Thymus (tissue), 11 donors: ENCODE measurements around the gene PXMP4. TPM values are rescaled to one million over a fixed set of nuclear protein-coding genes. Genes with fewer than 3 reads are reported as not detected.

Experiments used
- DNase-seq, 9 donors: peaks; one replicate each; pipeline ENCODE4 v3.0.0-alpha.2; 2013; ENCODE audit warnings: low spot score in 9 of 9, low read depth in 6 of 9, missing footprints in 1 of 9
- H3K27ac ChIP-seq, 2 donors: one replicate each; pipeline ENCODE4 v1.5.1; 2013; ENCODE audit warnings: control low read depth in 1 of 2, low read depth in 1 of 2, low read length in 1 of 2, mild to moderate bottlenecking in 1 of 2, moderate library complexity in 1 of 2
- H3K27me3 ChIP-seq, 2 donors: one replicate each; pipeline ENCODE4 v1.5.1; 2013; ENCODE audit warnings: low read length in 1 of 2; ENCODE audit not compliant: control insufficient read depth in 2 of 2, insufficient read depth in 1 of 2
- H3K36me3 ChIP-seq, 2 donors: one replicate each; pipeline ENCODE4 v1.5.1; 2013; ENCODE audit warnings: low read length in 1 of 2, mild to moderate bottlenecking in 1 of 2, moderate library complexity in 1 of 2; ENCODE audit not compliant: control insufficient read depth in 2 of 2, insufficient read depth in 2 of 2
- H3K4me1 ChIP-seq, 2 donors: one replicate each; pipeline ENCODE4 v1.5.1; 2013; ENCODE audit warnings: low read length in 2 of 2; ENCODE audit not compliant: control insufficient read depth in 2 of 2, insufficient read depth in 2 of 2
- H3K4me3 ChIP-seq, 2 donors: one replicate each; pipeline ENCODE4 v1.5.1; 2013; ENCODE audit warnings: low read length in 2 of 2, control low read depth in 1 of 2, mild to moderate bottlenecking in 1 of 2
- H3K9me3 ChIP-seq, 2 donors: one replicate each; pipeline ENCODE4 v1.5.1; 2013; ENCODE audit warnings: low read length in 1 of 2, mild to moderate bottlenecking in 1 of 2; ENCODE audit not compliant: control insufficient read depth in 2 of 2, insufficient read depth in 1 of 2
- WGBS: extraction: QIAGEN DNeasy Blood & Tissue Kit; methylation state at CpG from one replicate; pipeline ENCODE4 v1.1.7; 2013; 5-methylcytosine and 5-hydroxymethylcytosine counted together
- polyA plus RNA-seq: library from polyadenylated mRNA; stranded (reverse); fragments of 200-250 nt; gene quantifications from one replicate; pipeline ENCODE4 v1.2.3, GENCODE V29; 2013
- total RNA-seq: library from RNA; stranded (reverse); fragments of 120-200 nt; gene quantifications from one replicate; pipeline ENCODE4 v1.2.4, GENCODE V29; 2013
- donor health status: healthy.

PXMP4 gene
- total and polyA plus RNA-seq, 2 donors = 3.8 to 4.0 TPM

- over 99% methylated on average over 7 of the region's 7 CpGs for WGBS
Measured at GRCh38 chr20:33739493-33739892, 19.4 kb upstream of the PXMP4 start.

DNA sequence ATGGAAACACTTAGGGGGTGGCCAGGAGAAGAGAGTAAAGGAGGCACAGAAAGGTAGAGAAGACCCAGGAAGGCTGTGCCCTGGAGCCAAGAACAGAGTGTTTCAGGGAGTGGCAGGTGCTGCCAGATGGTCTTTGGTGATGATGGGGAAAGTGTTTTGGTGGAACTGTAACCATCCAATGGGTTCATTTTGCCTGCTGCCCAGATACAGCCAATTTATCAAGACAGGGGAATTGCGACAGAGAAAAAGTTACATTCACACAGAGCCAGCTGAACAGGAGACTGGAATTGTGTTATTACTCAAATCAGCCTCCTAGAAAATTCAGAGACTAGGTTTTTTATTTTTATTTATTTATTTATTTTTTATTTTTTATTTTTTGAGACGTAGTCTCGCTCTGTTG, 16.9 kb upstream of the PXMP4 start:
- over 99% methylated on average over 3 of the region's 3 CpGs for WGBS
- Histone ChIP-seq H3K36me3 (no peaks in the 10 kb centered on the region), H3K27ac (no peak overlapping the region), H3K27me3 (no peaks in the 10 kb centered on the region), H3K4me3 (no peak overlapping the region), H3K9me3 (peaks cover 4 to 22% of the 10 kb centered on the region in 2 donors), H3K4me1 (peaks cover 3 to 22% of the 10 kb centered on the region in 2 donors)
- DNase-seq = no peak

More at GRCh38 chr20:33739493-33739892, 19.4 kb upstream of the PXMP4 start:
- no peak overlapping the region for H3K4me3 ChIP-seq
- DNase-seq = no peak
- H3K36me3 ChIP-seq = no peaks in the 10 kb centered on the region
- peaks cover 4 to 22% of the 10 kb centered on the region in 2 donors for H3K9me3 ChIP-seq
- no peaks in the 10 kb centered on the region for H3K27me3 ChIP-seq
- H3K27ac ChIP-seq = no peak overlapping the region
- no peaks in the 10 kb centered on the region for H3K4me1 ChIP-seq

DNA sequence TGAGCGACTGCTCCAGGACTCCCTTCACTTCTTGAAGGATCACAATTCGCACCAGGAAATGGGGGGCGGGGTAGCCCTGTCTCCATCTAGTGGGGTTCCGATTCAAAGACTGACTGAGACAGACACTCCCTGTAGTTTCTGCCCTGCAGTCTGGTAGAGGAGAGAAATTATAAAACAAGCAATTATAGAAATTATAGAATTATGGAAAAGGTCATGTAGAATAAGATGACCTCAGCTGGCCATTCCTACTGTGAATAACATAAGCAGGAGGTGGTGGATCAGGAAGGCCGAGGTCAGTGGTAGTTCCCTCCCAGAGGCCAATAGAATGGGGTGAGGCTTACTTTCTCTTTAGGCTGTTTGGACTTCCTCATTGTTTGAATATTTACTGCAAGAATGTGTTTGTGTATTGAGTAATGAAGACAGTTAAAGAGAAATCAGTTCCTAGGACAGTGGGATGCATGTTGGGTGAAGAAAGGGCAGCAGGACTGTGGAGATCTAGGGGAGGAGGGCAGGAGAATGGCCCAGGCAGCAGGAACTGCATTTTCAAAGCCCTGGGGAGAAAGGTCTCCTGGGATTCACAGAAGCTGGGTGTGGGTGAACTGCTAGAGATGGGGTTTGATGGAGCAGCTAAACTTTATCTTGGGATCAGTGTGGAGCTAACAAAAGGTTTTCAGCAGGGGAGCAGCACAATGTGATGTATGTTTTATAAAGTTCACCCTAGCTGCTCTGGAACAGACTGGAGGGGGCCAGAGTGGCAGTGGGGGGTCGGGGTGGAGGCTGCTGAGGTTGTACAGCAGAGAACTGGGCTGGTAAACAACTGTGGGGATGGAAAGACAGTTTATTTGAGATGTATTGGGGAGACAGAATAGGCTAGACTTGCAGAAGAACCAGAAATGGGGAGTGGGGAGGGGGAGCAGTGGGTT, 13.8 kb upstream of the PXMP4 start:
- Histone ChIP-seq H3K27ac (peak overlapping the region; percentile 54 to 56), H3K27me3 (no peaks in the 10 kb centered on the region), H3K9me3 (peaks cover 4 to 22% of the 10 kb centered on the region in 2 donors), H3K4me3 (no peak overlapping the region), H3K36me3 (no peaks in the 10 kb centered on the region), H3K4me1 (peaks cover 3 to 28% of the 10 kb centered on the region in 2 donors)
- 66% methylated on average over 6 of the region's 6 CpGs for WGBS
- peak in 1 of 9 donors; percentile 35 for DNase-seq

- H3K4me3 ChIP-seq = peak overlapping the region; percentile 61 to 63
- H3K27ac ChIP-seq = peak overlapping the region; percentile 94 to 96
- H3K36me3 ChIP-seq = no peaks in the 10 kb centered on the region
- WGBS = 2% methylated on average over 68 of the region's 68 CpGs
- peaks cover 3 to 28% of the 10 kb centered on the region in 2 donors for H3K4me1 ChIP-seq
- no peaks in the 10 kb centered on the region for H3K27me3 ChIP-seq
- H3K9me3 ChIP-seq = peaks cover 4 to 16% of the 10 kb centered on the region in 2 donors
- DNase-seq = peak in 7 of 9 donors; percentile 24 to 86 (median 62)
Measured at GRCh38 chr20:33732166-33732970, 12.3 kb upstream of the PXMP4 start.

DNA sequence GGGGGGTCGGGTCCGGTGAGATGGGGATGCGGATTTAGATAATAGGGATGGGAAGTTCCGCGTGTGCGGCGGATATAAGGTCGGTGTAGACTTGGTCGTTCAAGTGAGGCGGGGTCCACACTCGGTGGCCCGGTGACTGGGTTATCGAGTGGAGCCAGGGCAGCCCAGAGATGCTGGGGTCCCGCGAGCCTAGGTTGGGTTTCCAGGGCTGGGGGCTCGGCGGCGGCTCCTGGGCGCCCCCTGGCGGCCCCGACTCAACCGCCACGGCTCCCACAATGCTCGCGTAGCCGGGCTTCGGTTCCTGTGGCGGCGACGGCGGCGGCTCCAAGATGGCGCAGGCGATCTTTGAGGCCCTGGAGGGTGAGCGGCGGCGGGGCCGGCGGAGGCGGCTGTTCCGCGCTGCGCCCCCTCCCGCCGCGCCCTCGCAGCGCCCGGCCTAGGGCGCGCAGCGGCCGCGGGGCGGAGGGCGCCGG, 11.6 kb upstream of the PXMP4 start, which contains the start of gene ZNF341:
Gene ZNF341 (plus strand): TSS at position 304 of the 473 bp plus-strand sequence. CDS start 26 bp downstream, at position 330.
- DNase-seq = peak in 7 of 9 donors; percentile 67 to 95 (median 85)
- Histone ChIP-seq H3K27ac (peak within 1 kb of the TSS; percentile 94 to 96), H3K9me3 (peaks cover 1 to 10% of the 10 kb centered on the region in 2 donors), H3K4me3 (peak within 1 kb of the TSS; percentile 61 to 63), H3K36me3 (no peaks in the 10 kb centered on the region), H3K27me3 (no peaks in the 10 kb centered on the region), H3K4me1 (peaks cover 3 to 28% of the 10 kb centered on the region in 2 donors)
- WGBS = 2% methylated on average over 57 of the region's 57 CpGs

DNA sequence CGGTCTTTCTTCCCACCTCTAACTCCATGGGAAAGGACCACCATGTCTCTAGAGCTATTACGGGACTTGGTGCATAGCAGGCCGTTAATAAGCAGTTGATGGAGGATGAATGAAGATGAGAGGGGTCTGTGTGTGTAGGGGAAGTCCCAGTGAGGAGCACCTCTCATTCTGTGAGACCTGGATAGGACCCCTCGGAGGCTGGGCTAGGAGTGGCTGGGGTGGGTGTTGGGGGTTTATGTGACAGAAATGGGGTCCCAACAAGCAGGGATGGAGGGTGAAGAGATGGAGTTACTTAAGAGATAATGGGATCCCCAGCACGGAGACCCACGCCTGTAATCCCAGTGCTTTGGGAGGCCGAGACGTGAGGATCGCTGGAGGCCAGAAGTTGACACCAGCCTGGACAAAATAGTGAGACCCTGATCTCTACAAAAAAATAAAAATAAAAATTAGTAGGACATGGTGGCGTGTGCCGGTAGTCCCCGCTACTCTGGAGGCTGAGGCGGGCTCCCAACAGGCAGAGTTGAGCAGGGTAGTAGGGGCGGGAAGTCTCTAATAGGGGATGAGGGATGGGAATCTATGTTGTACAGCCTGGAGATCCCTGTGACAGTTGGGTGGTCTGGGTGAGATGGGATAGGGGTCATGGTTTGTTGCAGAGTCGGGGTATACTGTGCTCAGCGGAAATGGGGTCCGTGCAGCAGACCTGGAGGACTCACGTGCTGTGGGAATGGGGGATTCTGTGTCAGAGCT, 11.0 kb upstream of the PXMP4 start:
- Histone ChIP-seq H3K9me3 (peaks cover 0 to 4% of the 10 kb centered on the region in 2 donors), H3K36me3 (no peaks in the 10 kb centered on the region), H3K4me1 (peaks cover 3 to 28% of the 10 kb centered on the region in 2 donors), H3K4me3 (peak overlapping the region; percentile 54 to 63), H3K27ac (peak overlapping the region; percentile 87 to 96), H3K27me3 (no peaks in the 10 kb centered on the region)
- WGBS = 82% methylated on average over 18 of the region's 18 CpGs
- no peak for DNase-seq

DNA sequence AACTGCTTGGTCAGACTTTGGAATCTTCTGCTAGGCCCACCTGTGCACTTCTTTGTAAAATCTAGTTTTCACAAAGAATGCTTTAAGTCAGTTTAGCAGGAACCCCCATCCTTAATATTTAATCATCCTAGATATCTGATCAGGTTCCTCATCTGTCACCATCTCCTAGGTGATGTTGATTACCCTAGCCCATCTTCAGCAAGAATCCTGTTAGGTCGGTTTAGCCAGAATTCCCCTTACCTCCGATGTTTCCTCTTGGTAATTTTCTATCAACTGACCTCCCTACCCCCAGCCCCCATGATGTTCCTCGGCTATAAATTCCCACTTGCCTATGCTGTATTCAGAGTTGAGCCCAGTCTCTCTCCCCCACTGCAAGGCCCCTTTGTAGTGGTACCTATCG, 9.0 kb upstream of the PXMP4 start:
- Histone ChIP-seq H3K9me3 (no peaks in the 10 kb centered on the region), H3K4me1 (peaks cover under 1 to 24% of the 10 kb centered on the region in 2 donors), H3K27me3 (no peaks in the 10 kb centered on the region), H3K36me3 (no peaks in the 10 kb centered on the region), H3K27ac (no peak overlapping the region), H3K4me3 (no peak overlapping the region)
- WGBS = 94% methylated on average over 4 of the region's 4 CpGs
- DNase-seq = no peak

DNA sequence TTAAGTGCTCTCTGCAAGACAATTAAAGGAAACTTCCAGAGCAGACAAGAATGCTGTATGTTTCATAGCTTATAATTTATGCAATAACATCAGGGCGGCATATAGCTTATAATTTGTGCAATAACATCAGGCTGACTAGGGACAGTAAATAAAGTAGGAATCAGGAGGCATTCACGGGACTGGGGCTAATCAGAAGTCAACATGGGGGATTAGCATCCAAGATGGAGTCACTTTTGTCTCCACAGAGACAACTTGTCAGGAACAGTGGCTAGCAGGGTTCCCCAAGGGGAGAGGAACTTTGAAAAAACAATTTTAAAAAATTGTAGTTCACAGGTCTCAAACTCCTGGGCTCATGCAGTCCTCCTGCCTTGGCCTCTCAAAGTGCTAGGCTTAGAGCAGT, 8.4 kb upstream of the PXMP4 start:
- no peak for DNase-seq
- Histone ChIP-seq H3K4me1 (peaks cover 0 to 17% of the 10 kb centered on the region in 2 donors), H3K9me3 (no peaks in the 10 kb centered on the region), H3K36me3 (no peaks in the 10 kb centered on the region), H3K27ac (no peak overlapping the region), H3K27me3 (no peaks in the 10 kb centered on the region), H3K4me3 (no peak overlapping the region)
- WGBS = 98% methylated on average over 2 of the region's 2 CpGs
